ENCODE measurements around the gene MEIOSIN.
"Not testable (repeated sequence)": the region's sequence is repeated elsewhere in the genome, so short reads cannot be mapped to it uniquely, and the experiment has no call there.

Gene MEIOSIN

GRCh38 chr19:45728683-45729082 lies 4.6 kb upstream of the MEIOSIN start:
- H3K9me3 ChIP-seq (ENCODE audit: control insufficient read depth, low read length); H3K4me1 ChIP-seq (ENCODE audit: control insufficient read depth, insufficient read depth, low read length, poor library complexity, severe bottlenecking); H3K27ac ChIP-seq (ENCODE audit: low read depth, low read length, severe bottlenecking); H3K36me3 ChIP-seq (ENCODE audit: control insufficient read depth, insufficient read depth, low read length); H3K4me3 ChIP-seq (ENCODE audit: extremely low read depth, insufficient read depth, low read length, poor library complexity, severe bottlenecking): not testable (repeated sequence)
- 91 to 93% methylated on average over 15 to 17 of the region's 18 CpGs for WGBS, 2 experiments (ENCODE audit: insufficient coverage in 2 of 2)

- 5 to 8% methylated on average over 9 of the region's 10 CpGs for WGBS, 2 experiments (ENCODE audit: insufficient coverage in 2 of 2)
- H3K27ac ChIP-seq (ENCODE audit: low read depth, low read length, severe bottlenecking): no peak overlapping the region
- peaks cover 3% of the 10 kb centered on the region for H3K36me3 ChIP-seq (ENCODE audit: control insufficient read depth, insufficient read depth, low read length)
Observed at GRCh38 chr19:45729800-45730290, 3.4 kb upstream of the MEIOSIN start.

GRCh38 chr19:45730368-45731288 lies 2.6 kb upstream of the MEIOSIN start, which contains the start of gene FBXO46:
TSS of gene FBXO46 (minus strand) at chr19:45730896. CDS start at chr19:45713495, 17,401 bp downstream.
- WGBS, 2 experiments (ENCODE audit: insufficient coverage in 2 of 2): 1% methylated on average over 27 to 30 of the region's 48 CpGs
- Histone ChIP-seq H3K9me3 (ENCODE audit: control insufficient read depth, low read length) (no peaks in the 10 kb centered on the region), H3K36me3 (ENCODE audit: control insufficient read depth, insufficient read depth, low read length) (peaks cover 3% of the 10 kb centered on the region), H3K4me3 (ENCODE audit: extremely low read depth, insufficient read depth, low read length, poor library complexity, severe bottlenecking) (peak within 1 kb of the TSS; percentile 99), H3K27ac (ENCODE audit: low read depth, low read length, severe bottlenecking) (no peak within 1 kb of the TSS), H3K4me1 (ENCODE audit: control insufficient read depth, insufficient read depth, low read length, poor library complexity, severe bottlenecking) (peaks cover 5% of the 10 kb centered on the region)

More at GRCh38 chr19:45729800-45730290, 3.4 kb upstream of the MEIOSIN start:
- Histone ChIP-seq H3K4me3 (ENCODE audit: extremely low read depth, insufficient read depth, low read length, poor library complexity, severe bottlenecking) (peak overlapping the region; percentile 99), H3K4me1 (ENCODE audit: control insufficient read depth, insufficient read depth, low read length, poor library complexity, severe bottlenecking) (peaks cover 5% of the 10 kb centered on the region), H3K9me3 (ENCODE audit: control insufficient read depth, low read length) (no peaks in the 10 kb centered on the region)

- no peak overlapping the region for H3K27ac ChIP-seq (ENCODE audit: low read depth, low read length, severe bottlenecking)
- no peaks in the 10 kb centered on the region for H3K36me3 ChIP-seq (ENCODE audit: control insufficient read depth, insufficient read depth, low read length)
- no peaks in the 10 kb centered on the region for H3K9me3 ChIP-seq (ENCODE audit: control insufficient read depth, low read length)
- WGBS, 2 experiments (ENCODE audit: insufficient coverage in 2 of 2): 95 to 100% methylated on average over 7 of the region's 10 CpGs
- no peaks in the 10 kb centered on the region for H3K4me1 ChIP-seq (ENCODE audit: control insufficient read depth, insufficient read depth, low read length, poor library complexity, severe bottlenecking)
- no peak overlapping the region for H3K4me3 ChIP-seq (ENCODE audit: extremely low read depth, insufficient read depth, low read length, poor library complexity, severe bottlenecking)
Observed at GRCh38 chr19:45739498-45740439, 6.5 kb downstream of the MEIOSIN start.

GRCh38 chr19:45742969-45743368 lies 9.7 kb downstream of the MEIOSIN start:
- H3K9me3 ChIP-seq (ENCODE audit: control insufficient read depth, low read length): no peaks in the 10 kb centered on the region
- WGBS, 2 experiments (ENCODE audit: insufficient coverage in 2 of 2): 87 to 92% methylated on average over 3 of the region's 4 CpGs

GRCh38 chr19:45745606-45746005 lies 12.4 kb downstream of the MEIOSIN start:
- Histone ChIP-seq H3K4me1 (ENCODE audit: control insufficient read depth, insufficient read depth, low read length, poor library complexity, severe bottlenecking) (peaks cover 8% of the 10 kb centered on the region), H3K9me3 (ENCODE audit: control insufficient read depth, low read length) (no peaks in the 10 kb centered on the region), H3K4me3 (ENCODE audit: extremely low read depth, insufficient read depth, low read length, poor library complexity, severe bottlenecking) (no peak overlapping the region), H3K27ac (ENCODE audit: low read depth, low read length, severe bottlenecking) (no peak overlapping the region), H3K36me3 (ENCODE audit: control insufficient read depth, insufficient read depth, low read length) (no peaks in the 10 kb centered on the region)
- WGBS, 2 experiments (ENCODE audit: insufficient coverage in 2 of 2): 93 to 98% methylated on average over 6 of the region's 6 CpGs

More at GRCh38 chr19:45742969-45743368, 9.7 kb downstream of the MEIOSIN start:
- Histone ChIP-seq H3K27ac (ENCODE audit: low read depth, low read length, severe bottlenecking) (no peak overlapping the region), H3K36me3 (ENCODE audit: control insufficient read depth, insufficient read depth, low read length) (no peaks in the 10 kb centered on the region), H3K4me1 (ENCODE audit: control insufficient read depth, insufficient read depth, low read length, poor library complexity, severe bottlenecking) (peaks cover 4% of the 10 kb centered on the region), H3K4me3 (ENCODE audit: extremely low read depth, insufficient read depth, low read length, poor library complexity, severe bottlenecking) (no peak overlapping the region)

GRCh38 chr19:45746866-45747265 lies 13.6 kb downstream of the MEIOSIN start:
- Histone ChIP-seq H3K4me1 (ENCODE audit: control insufficient read depth, insufficient read depth, low read length, poor library complexity, severe bottlenecking) (peaks cover 8% of the 10 kb centered on the region), H3K4me3 (ENCODE audit: extremely low read depth, insufficient read depth, low read length, poor library complexity, severe bottlenecking) (no peak overlapping the region), H3K27ac (ENCODE audit: low read depth, low read length, severe bottlenecking) (no peak overlapping the region), H3K36me3 (ENCODE audit: control insufficient read depth, insufficient read depth, low read length) (no peaks in the 10 kb centered on the region), H3K9me3 (ENCODE audit: control insufficient read depth, low read length) (no peaks in the 10 kb centered on the region)
- 88 to 92% methylated on average over 4 to 5 of the region's 5 CpGs for WGBS, 2 experiments (ENCODE audit: insufficient coverage in 2 of 2)

GRCh38 chr19:45747513-45747912 lies 14.3 kb downstream of the MEIOSIN start:
- H3K27ac ChIP-seq (ENCODE audit: low read depth, low read length, severe bottlenecking): no peak overlapping the region
- no peaks in the 10 kb centered on the region for H3K36me3 ChIP-seq (ENCODE audit: control insufficient read depth, insufficient read depth, low read length)
- 98 to 100% methylated on average over 3 of the region's 5 CpGs for WGBS, 2 experiments (ENCODE audit: insufficient coverage in 2 of 2)
- no peaks in the 10 kb centered on the region for H3K9me3 ChIP-seq (ENCODE audit: control insufficient read depth, low read length)
- no peak overlapping the region for H3K4me3 ChIP-seq (ENCODE audit: extremely low read depth, insufficient read depth, low read length, poor library complexity, severe bottlenecking)
- peaks cover 8% of the 10 kb centered on the region for H3K4me1 ChIP-seq (ENCODE audit: control insufficient read depth, insufficient read depth, low read length, poor library complexity, severe bottlenecking)

GRCh38 chr19:45751483-45751882 lies 18.2 kb downstream of the MEIOSIN start:
- not testable (repeated sequence) for H3K4me3 ChIP-seq (ENCODE audit: extremely low read depth, insufficient read depth, low read length, poor library complexity, severe bottlenecking); H3K27ac ChIP-seq (ENCODE audit: low read depth, low read length, severe bottlenecking); H3K4me1 ChIP-seq (ENCODE audit: control insufficient read depth, insufficient read depth, low read length, poor library complexity, severe bottlenecking); H3K9me3 ChIP-seq (ENCODE audit: control insufficient read depth, low read length); H3K36me3 ChIP-seq (ENCODE audit: control insufficient read depth, insufficient read depth, low read length)
- 100% methylated on average over 3 to 4 of the region's 10 CpGs for WGBS, 2 experiments (ENCODE audit: insufficient coverage in 2 of 2)

GRCh38 chr19:45752639-45753038 lies 19.4 kb downstream of the MEIOSIN start:
- Histone ChIP-seq H3K9me3 (ENCODE audit: control insufficient read depth, low read length) (no peaks in the 10 kb centered on the region), H3K36me3 (ENCODE audit: control insufficient read depth, insufficient read depth, low read length) (no peaks in the 10 kb centered on the region), H3K27ac (ENCODE audit: low read depth, low read length, severe bottlenecking) (no peak overlapping the region), H3K4me1 (ENCODE audit: control insufficient read depth, insufficient read depth, low read length, poor library complexity, severe bottlenecking) (peaks cover 4% of the 10 kb centered on the region), H3K4me3 (ENCODE audit: extremely low read depth, insufficient read depth, low read length, poor library complexity, severe bottlenecking) (no peak overlapping the region)
- 93 to 100% methylated on average over 2 to 4 of the region's 12 CpGs for WGBS, 2 experiments (ENCODE audit: insufficient coverage in 2 of 2)
